Liver (tissue), 9 donors: ENCODE measurements around the gene RHOU. TPM values are rescaled to one million over a fixed set of nuclear protein-coding genes. Genes with fewer than 3 reads are reported as not detected.
"Not testable (repeated sequence)": the region's sequence is repeated elsewhere in the genome, so short reads cannot be mapped to it uniquely, and the experiment has no call there.

ENCODE experiments used
- DNase-seq: peaks from one replicate; pipeline ENCODE4 v3.0.0-alpha.2; 2017; ENCODE audit warnings: low spot score
- H3K27ac ChIP-seq, 2 donors: one replicate each; pipeline ENCODE4 v1.7.0; 2013; ENCODE audit warnings: inconsistent platforms in 2 of 2, low read length in 2 of 2, control low read depth in 1 of 2, low read depth in 1 of 2, mild to moderate bottlenecking in 1 of 2
- H3K27me3 ChIP-seq, 4 donors: one replicate each; pipeline versions ENCODE4 v1.6.1 to v1.7.0; 2013; ENCODE audit warnings: low read length in 3 of 4, inconsistent platforms in 1 of 4, mild to moderate bottlenecking in 1 of 4, moderate library complexity in 1 of 4; ENCODE audit not compliant: control insufficient read depth in 4 of 4, insufficient read depth in 4 of 4
- H3K36me3 ChIP-seq, 4 donors: one replicate each; pipeline versions ENCODE4 v1.6.1 to v1.7.0; 2013; ENCODE audit warnings: low read length in 3 of 4, mild to moderate bottlenecking in 3 of 4, low read depth in 1 of 4, moderate library complexity in 1 of 4; ENCODE audit not compliant: control insufficient read depth in 4 of 4, insufficient read depth in 3 of 4
- H3K4me1 ChIP-seq, 4 donors: one replicate each; pipeline versions ENCODE4 v1.6.1 to v1.7.0; 2013; ENCODE audit warnings: low read length in 3 of 4, mild to moderate bottlenecking in 3 of 4, moderate library complexity in 1 of 4; ENCODE audit not compliant: control insufficient read depth in 4 of 4, insufficient read depth in 4 of 4
- H3K4me3 ChIP-seq, 3 donors: one replicate each; pipeline versions ENCODE4 v1.6.1 to v1.7.0; 2013; ENCODE audit warnings: low read length in 3 of 3, control low read depth in 1 of 3, low read depth in 1 of 3, mild to moderate bottlenecking in 1 of 3
- H3K9ac ChIP-seq, 2 donors: one replicate each; pipeline ENCODE4 v1.7.0; 2013; ENCODE audit warnings: low read length in 2 of 2, mild to moderate bottlenecking in 2 of 2, moderate library complexity in 2 of 2, control low read depth in 1 of 2, low read depth in 1 of 2
- H3K9me3 ChIP-seq, 4 donors: one replicate each; pipeline versions ENCODE4 v1.6.1 to v1.7.0; 2013; ENCODE audit warnings: low read length in 3 of 4; ENCODE audit not compliant: control insufficient read depth in 4 of 4
- EGR1 ChIP-seq, 2 donors: IDR thresholded peaks; 2 replicates each; pipeline ENCODE4 v1.6.1; 2016 to 2018; ENCODE audit warnings: antibody characterized with exemption in 2 of 2, low read depth in 2 of 2
- FOXA1 ChIP-seq: IDR thresholded peaks from 2 replicates; pipeline ENCODE4 v1.6.1; 2016; ENCODE audit warnings: antibody characterized with exemption
- FOXA2 ChIP-seq: IDR thresholded peaks from 2 replicates; pipeline ENCODE4 v1.6.1; 2016; ENCODE audit warnings: antibody characterized with exemption
- GABPA ChIP-seq, 2 donors: IDR thresholded peaks in 1 of 2; conservative IDR thresholded peaks in 1 of 2; 2 replicates each; pipeline ENCODE4 v1.6.1; 2016; ENCODE audit warnings: antibody characterized with exemption in 2 of 2, mild to moderate bottlenecking in 1 of 2, moderate library complexity in 1 of 2
- HNF4A ChIP-seq, 2 donors: conservative IDR thresholded peaks; 2 replicates each; pipeline ENCODE4 v1.6.1; 2016; ENCODE audit warnings: antibody characterized with exemption in 2 of 2, mild to moderate bottlenecking in 2 of 2
- HNF4G ChIP-seq: IDR thresholded peaks from 2 replicates; pipeline ENCODE4 v1.6.1; 2016; ENCODE audit warnings: antibody characterized with exemption
- JUND ChIP-seq, 2 donors: IDR thresholded peaks; 2 replicates each; pipeline ENCODE4 v1.6.1; 2016; ENCODE audit warnings: antibody characterized with exemption in 2 of 2
- NR2F2 ChIP-seq: IDR thresholded peaks from 2 replicates; pipeline ENCODE4 v1.6.1; 2016; ENCODE audit warnings: antibody characterized with exemption
- RAD21 ChIP-seq, 2 donors: IDR thresholded peaks; 2 replicates each; pipeline ENCODE4 v1.6.1; 2016; ENCODE audit warnings: antibody characterized with exemption in 2 of 2, mild to moderate bottlenecking in 2 of 2
- RXRA ChIP-seq, 2 donors: IDR thresholded peaks; 2 replicates each; pipeline ENCODE4 v1.6.1; 2017 to 2018; ENCODE audit warnings: antibody characterized with exemption in 2 of 2, mild to moderate bottlenecking in 1 of 2
- SP1 ChIP-seq: IDR thresholded peaks from 2 replicates; pipeline ENCODE4 v1.6.1; 2018; ENCODE audit warnings: antibody characterized with exemption, mild to moderate bottlenecking
- YY1 ChIP-seq: IDR thresholded peaks from 2 replicates; pipeline ENCODE4 v1.6.1; 2016; ENCODE audit warnings: antibody characterized with exemption, mild to moderate bottlenecking
- WGBS: extraction: QIAGEN DNeasy Blood & Tissue Kit; methylation state at CpG from one replicate; pipeline ENCODE4 v1.1.7; 2013; 5-methylcytosine and 5-hydroxymethylcytosine counted together
- polyA plus RNA-seq, 2 donors: library from polyadenylated mRNA; stranded (reverse) in 1 of 2; unstranded in 1 of 2; fragments of 200-250 nt in 1 of 2; fragments of >200 nt in 1 of 2; fragmentation: Nextera tagmentation in 1 of 2; extraction: Ambion mirVana in 1 of 2; gene quantifications; one replicate each; pipeline versions ENCODE4 v1.2.1 to v1.2.3, GENCODE V29; 2013 to 2015
- total RNA-seq, 2 donors: library from RNA; depleted of rRNA; stranded (reverse); fragments of >200 nt; gene quantifications; one replicate each; pipeline ENCODE4 v1.2.3, GENCODE V29; 2014
- TF ChIP-seq, protein P1 (sequence below): IDR thresholded peaks from 2 replicates; pipeline ENCODE4 v1.6.1; 2016; ENCODE audit warnings: antibody characterized with exemption
- TF ChIP-seq, protein P2 (sequence below): IDR thresholded peaks from 2 replicates; pipeline ENCODE4 v1.6.1; 2016; ENCODE audit warnings: antibody characterized with exemption
- TF ChIP-seq, protein P3 (sequence below): fragments of 150-350 bp; IDR thresholded peaks from 2 replicates; pipeline ENCODE4 v1.5.1; 2017; ENCODE audit warnings: improper control_type of control experiment, low read depth, low read length; ENCODE audit not compliant: missing input control
- TF ChIP-seq, protein P4 (sequence below): IDR thresholded peaks from 2 replicates; pipeline ENCODE4 v1.6.1; 2016; ENCODE audit warnings: antibody characterized with exemption, mild to moderate bottlenecking
- donor health status: healthy.
- donor health status: healthy.
- donor health status: healthy.
- donor health status: healthy.
- donor health status: healthy.

Gene RHOU
- total and polyA plus RNA-seq, 4 donors: 6.4 to 12.0 (median 11.6) TPM

DNA sequence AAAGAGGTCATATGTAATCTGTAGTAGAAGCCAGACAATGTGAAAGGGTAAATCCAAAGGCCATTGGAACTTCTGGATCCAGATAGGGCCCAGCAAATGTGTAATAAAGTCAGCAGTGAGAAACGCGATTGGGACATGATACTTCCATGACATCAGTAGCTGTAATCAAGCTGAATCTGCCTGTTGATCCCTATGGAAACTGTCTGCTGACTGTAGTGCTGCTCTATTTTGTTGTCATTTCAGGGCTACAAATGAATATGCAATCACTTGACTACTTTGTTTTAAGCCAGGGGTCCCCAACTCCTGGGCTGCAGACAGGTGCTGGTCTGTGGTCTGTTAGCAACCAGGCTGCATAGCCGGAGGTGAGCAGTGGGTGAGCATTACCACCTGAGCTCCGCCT lies 46.0 kb upstream of the RHOU start:
- WGBS: 90% methylated on average over 4 of the region's 4 CpGs
- Histone ChIP-seq H3K4me1 (peaks cover 0 to 3% (median 0%) of the 10 kb centered on the region in 4 donors), H3K4me3 (no peak overlapping the region), H3K27me3 (no peaks in the 10 kb centered on the region), H3K36me3 (no peaks in the 10 kb centered on the region), H3K9ac (no peak overlapping the region), H3K27ac (no peak overlapping the region), H3K9me3 (no peaks in the 10 kb centered on the region)
- TF ChIP-seq HNF4G: no peak
- TF ChIP-seq SP1: no peak
- TF ChIP-seq NR2F2: no peak
- TF ChIP-seq FOXA2: no peak
- no peak for TF ChIP-seq JUND (IDR thresholded peaks at IDR 0.05)
- TF ChIP-seq, protein P1, sequence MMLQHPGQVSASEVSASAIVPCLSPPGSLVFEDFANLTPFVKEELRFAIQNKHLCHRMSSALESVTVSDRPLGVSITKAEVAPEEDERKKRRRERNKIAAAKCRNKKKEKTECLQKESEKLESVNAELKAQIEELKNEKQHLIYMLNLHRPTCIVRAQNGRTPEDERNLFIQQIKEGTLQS: no peak
- TF ChIP-seq, protein P2, sequence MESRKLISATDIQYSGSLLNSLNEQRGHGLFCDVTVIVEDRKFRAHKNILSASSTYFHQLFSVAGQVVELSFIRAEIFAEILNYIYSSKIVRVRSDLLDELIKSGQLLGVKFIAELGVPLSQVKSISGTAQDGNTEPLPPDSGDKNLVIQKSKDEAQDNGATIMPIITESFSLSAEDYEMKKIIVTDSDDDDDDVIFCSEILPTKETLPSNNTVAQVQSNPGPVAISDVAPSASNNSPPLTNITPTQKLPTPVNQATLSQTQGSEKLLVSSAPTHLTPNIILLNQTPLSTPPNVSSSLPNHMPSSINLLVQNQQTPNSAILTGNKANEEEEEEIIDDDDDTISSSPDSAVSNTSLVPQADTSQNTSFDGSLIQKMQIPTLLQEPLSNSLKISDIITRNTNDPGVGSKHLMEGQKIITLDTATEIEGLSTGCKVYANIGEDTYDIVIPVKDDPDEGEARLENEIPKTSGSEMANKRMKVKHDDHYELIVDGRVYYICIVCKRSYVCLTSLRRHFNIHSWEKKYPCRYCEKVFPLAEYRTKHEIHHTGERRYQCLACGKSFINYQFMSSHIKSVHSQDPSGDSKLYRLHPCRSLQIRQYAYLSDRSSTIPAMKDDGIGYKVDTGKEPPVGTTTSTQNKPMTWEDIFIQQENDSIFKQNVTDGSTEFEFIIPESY: no peak
- no peak for TF ChIP-seq YY1
- TF ChIP-seq HNF4A (conservative IDR thresholded peaks at IDR 0.05): no peak
- no peak for TF ChIP-seq RXRA (IDR thresholded peaks at IDR 0.05)
- TF ChIP-seq FOXA1: no peak
- TF ChIP-seq GABPA (IDR thresholded peaks at IDR 0.05 in 1 of 2, conservative IDR thresholded peaks at IDR 0.05 in 1 of 2): no peak
- TF ChIP-seq EGR1 (IDR thresholded peaks at IDR 0.05; ENCODE audit: low read depth in 2 of 2): no peak
- DNase-seq: no peak

DNA sequence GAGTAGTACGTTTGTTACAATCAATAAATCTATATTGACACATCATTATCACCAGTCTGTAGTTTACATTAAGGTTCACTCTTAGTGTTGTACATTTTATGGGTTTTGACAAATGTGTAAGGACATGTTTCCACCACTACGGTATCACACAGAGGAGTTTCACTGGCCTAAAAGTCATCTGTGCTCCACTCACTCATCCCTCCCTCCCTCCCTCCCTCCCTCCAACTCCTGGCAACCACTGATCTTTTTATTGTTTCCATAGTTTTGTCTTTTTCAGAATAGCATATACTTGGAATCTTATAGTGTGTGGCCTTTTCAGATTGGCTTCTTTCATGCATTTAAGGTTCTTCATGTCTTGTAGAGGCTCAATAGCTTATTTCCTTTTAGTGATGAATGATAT lies 44.1 kb upstream of the RHOU start:
- TF ChIP-seq EGR1 (IDR thresholded peaks at IDR 0.05; ENCODE audit: low read depth in 2 of 2) (no peak), HNF4A (conservative IDR thresholded peaks at IDR 0.05) (no peak)
- DNase-seq: no peak

DNA sequence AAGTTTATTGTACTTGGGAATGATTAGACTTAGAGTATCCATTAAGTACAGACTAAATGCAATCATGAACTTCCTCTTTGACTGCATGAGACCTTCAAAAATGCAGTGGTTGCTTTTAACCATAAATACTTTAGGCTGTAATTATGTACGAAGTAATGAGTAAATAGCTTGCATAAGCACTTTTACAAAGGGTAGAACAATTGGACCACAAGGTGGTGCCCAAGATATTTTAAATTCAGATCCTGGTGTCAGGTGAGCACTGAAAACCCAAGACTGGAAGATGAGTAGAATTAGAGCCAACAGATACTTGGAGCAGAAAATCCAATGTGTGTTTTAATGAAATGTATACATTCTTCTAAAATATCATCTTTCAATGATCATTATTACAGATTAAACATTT lies 43.4 kb upstream of the RHOU start:
- Histone ChIP-seq H3K9ac (peak overlapping the region in 1 of 2 donors; percentile 38), H3K36me3 (no peaks in the 10 kb centered on the region), H3K27ac (no peak overlapping the region), H3K9me3 (no peaks in the 10 kb centered on the region), H3K27me3 (no peaks in the 10 kb centered on the region), H3K4me1 (peaks cover 0 to 4% (median 0%) of the 10 kb centered on the region in 4 donors), H3K4me3 (no peak overlapping the region)
- 5% methylated on average over 1 of the region's 1 CpG for WGBS
- TF ChIP-seq SP1 (no peak), HNF4A (conservative IDR thresholded peaks at IDR 0.05) (peak in 1 of 2 donors; percentile 36), GABPA (IDR thresholded peaks at IDR 0.05 in 1 of 2, conservative IDR thresholded peaks at IDR 0.05 in 1 of 2) (no peak), RAD21 (IDR thresholded peaks at IDR 0.05) (peak; percentile 90), FOXA1 (no peak), YY1 (no peak), RXRA (IDR thresholded peaks at IDR 0.05) (no peak)
- TF ChIP-seq, protein P3, sequence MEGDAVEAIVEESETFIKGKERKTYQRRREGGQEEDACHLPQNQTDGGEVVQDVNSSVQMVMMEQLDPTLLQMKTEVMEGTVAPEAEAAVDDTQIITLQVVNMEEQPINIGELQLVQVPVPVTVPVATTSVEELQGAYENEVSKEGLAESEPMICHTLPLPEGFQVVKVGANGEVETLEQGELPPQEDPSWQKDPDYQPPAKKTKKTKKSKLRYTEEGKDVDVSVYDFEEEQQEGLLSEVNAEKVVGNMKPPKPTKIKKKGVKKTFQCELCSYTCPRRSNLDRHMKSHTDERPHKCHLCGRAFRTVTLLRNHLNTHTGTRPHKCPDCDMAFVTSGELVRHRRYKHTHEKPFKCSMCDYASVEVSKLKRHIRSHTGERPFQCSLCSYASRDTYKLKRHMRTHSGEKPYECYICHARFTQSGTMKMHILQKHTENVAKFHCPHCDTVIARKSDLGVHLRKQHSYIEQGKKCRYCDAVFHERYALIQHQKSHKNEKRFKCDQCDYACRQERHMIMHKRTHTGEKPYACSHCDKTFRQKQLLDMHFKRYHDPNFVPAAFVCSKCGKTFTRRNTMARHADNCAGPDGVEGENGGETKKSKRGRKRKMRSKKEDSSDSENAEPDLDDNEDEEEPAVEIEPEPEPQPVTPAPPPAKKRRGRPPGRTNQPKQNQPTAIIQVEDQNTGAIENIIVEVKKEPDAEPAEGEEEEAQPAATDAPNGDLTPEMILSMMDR: peak; percentile 71
- TF ChIP-seq, protein P4, sequence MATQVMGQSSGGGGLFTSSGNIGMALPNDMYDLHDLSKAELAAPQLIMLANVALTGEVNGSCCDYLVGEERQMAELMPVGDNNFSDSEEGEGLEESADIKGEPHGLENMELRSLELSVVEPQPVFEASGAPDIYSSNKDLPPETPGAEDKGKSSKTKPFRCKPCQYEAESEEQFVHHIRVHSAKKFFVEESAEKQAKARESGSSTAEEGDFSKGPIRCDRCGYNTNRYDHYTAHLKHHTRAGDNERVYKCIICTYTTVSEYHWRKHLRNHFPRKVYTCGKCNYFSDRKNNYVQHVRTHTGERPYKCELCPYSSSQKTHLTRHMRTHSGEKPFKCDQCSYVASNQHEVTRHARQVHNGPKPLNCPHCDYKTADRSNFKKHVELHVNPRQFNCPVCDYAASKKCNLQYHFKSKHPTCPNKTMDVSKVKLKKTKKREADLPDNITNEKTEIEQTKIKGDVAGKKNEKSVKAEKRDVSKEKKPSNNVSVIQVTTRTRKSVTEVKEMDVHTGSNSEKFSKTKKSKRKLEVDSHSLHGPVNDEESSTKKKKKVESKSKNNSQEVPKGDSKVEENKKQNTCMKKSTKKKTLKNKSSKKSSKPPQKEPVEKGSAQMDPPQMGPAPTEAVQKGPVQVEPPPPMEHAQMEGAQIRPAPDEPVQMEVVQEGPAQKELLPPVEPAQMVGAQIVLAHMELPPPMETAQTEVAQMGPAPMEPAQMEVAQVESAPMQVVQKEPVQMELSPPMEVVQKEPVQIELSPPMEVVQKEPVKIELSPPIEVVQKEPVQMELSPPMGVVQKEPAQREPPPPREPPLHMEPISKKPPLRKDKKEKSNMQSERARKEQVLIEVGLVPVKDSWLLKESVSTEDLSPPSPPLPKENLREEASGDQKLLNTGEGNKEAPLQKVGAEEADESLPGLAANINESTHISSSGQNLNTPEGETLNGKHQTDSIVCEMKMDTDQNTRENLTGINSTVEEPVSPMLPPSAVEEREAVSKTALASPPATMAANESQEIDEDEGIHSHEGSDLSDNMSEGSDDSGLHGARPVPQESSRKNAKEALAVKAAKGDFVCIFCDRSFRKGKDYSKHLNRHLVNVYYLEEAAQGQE: no peak
- TF ChIP-seq, protein P1: peak; percentile 8
- DNase-seq: no peak

More for the DNA sequence above, 44.1 kb upstream of the RHOU start:
- 60% methylated on average over 2 of the region's 2 CpGs for WGBS
- H3K9ac ChIP-seq: no peak overlapping the region
- no peaks in the 10 kb centered on the region for H3K36me3 ChIP-seq
- no peaks in the 10 kb centered on the region for H3K9me3 ChIP-seq
- H3K4me1 ChIP-seq: peaks cover 0 to 3% (median 0%) of the 10 kb centered on the region in 4 donors
- no peak overlapping the region for H3K27ac ChIP-seq
- no peak overlapping the region for H3K4me3 ChIP-seq
- no peaks in the 10 kb centered on the region for H3K27me3 ChIP-seq

DNA sequence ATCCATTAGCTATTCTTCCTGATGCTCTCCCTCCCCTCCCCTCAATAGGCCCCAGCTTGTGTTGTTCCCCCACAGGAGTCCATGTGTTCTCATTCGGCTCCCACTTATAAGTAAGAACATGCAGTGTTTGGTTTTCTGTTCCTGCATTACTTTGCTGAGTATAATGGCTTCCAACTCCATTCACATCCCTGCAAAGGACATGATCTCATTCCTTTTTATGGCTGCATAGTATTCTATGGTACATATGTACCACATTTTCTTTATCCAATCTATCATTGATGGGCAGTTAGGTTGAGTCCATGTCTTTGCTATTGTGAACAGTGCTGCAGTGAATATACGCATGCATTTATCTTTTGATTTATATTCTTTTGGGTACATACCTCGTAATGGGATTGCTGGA lies 40.8 kb upstream of the RHOU start:
- not testable (repeated sequence) for H3K36me3 ChIP-seq, H3K27ac ChIP-seq, H3K9ac ChIP-seq, H3K27me3 ChIP-seq, H3K4me3 ChIP-seq, H3K9me3 ChIP-seq, DNase-seq
- WGBS: 98% methylated on average over 3 of the region's 3 CpGs
- peaks cover 0 to 12% (median 1%) of the 10 kb centered on the region in 4 donors for H3K4me1 ChIP-seq
